ENCODE results near the gene ZNF423. TPM values are rescaled to one million over a fixed set of nuclear protein-coding genes. Genes with fewer than 3 reads are reported as not detected.

The ZNF423 gene
- polyA plus RNA-seq, 10 donors = 23.2 to 28.8 (median 26.3) TPM

DNA sequence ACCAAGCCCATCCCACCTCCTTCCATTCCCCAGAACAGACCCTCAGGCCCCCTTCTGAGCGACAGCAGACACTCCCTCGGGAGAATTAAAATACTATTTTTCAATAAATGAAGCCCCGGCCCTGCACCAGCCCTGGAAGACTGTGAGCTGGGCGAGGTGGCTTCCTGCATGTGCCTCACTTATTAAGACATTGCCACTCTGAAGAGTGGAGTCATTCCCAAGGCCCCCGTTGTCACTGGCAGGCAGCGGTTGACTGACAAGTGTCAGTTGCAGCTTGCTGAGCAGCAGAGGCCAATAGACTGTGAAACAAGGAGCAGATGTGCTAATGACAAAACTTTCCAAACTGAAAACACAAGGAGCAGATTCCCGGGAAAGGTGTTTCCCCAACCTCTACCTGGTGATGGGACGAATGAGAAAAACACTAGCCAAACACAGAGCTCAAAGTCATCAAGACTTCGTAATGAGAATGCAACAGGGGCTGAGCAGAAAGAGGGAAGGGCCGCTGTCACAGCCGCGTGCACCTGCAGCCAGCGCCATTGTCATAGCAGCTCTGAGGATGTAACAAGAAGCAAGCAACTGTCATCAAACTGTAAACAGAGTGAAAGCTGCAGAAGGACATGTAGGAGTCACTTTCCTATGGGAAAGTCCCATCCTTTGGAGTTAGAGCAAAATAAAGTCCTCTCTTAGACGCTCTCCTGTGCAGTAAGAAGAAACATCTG is 250.2 kb downstream of the ZNF423 start:
- no peak for DNase-seq

DNA sequence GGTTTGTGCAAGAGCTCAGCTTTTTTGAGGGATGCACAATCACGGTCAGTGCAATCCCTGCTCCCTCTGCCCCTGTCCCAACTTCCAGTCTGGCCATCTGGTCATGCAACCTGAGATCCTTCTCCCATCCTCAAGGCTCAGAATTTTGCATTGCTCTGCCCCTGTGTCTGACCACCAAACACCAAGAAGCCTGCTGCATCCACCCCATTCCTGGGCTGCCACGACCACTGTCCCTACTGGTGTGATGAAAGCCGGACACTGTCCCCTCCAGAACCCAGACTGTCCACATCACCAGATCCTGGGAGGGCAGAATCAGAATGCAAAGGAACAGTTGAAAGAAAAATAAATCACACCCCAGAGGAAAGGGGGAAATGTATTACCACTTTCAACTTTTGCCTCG is 251.3 kb downstream of the ZNF423 start:
- DNase-seq = no peak

DNA sequence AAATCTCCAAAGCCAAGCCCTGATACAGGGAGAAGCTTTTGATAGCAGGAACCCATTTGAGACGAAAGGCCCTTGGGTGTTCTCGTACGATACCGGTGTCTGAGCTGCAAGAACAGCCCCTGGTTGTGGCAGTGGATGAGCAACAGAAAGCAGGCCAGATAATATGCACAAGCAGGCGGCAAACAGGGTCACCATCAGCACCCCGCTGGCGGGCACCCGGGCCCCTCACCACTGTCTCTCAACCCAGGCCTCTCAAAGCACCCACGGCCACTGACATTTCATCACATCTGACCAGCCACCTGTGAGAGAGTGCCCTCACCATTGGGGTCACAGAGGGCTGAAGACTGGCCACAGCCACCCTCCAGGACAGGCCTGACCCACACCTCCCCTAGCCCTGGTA is 252.0 kb downstream of the ZNF423 start:
- no peak for DNase-seq

DNA sequence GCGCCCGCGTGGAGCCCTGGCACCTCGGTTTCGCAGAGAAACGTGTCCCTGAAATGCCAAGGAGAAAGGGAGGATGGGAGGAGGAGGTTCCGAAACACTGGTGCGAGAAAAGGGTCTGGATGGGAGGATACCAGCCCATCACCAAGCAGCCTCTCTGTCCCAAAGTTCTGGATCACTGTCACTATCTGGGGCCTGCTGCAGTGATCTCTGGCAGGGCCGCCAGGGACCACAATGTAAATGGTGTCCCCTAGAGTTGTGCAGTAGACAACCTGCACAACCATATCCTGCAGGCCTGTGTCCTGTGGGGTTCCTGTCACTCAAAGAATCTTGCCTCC is 253.0 kb downstream of the ZNF423 start:
- no peak for DNase-seq

DNA sequence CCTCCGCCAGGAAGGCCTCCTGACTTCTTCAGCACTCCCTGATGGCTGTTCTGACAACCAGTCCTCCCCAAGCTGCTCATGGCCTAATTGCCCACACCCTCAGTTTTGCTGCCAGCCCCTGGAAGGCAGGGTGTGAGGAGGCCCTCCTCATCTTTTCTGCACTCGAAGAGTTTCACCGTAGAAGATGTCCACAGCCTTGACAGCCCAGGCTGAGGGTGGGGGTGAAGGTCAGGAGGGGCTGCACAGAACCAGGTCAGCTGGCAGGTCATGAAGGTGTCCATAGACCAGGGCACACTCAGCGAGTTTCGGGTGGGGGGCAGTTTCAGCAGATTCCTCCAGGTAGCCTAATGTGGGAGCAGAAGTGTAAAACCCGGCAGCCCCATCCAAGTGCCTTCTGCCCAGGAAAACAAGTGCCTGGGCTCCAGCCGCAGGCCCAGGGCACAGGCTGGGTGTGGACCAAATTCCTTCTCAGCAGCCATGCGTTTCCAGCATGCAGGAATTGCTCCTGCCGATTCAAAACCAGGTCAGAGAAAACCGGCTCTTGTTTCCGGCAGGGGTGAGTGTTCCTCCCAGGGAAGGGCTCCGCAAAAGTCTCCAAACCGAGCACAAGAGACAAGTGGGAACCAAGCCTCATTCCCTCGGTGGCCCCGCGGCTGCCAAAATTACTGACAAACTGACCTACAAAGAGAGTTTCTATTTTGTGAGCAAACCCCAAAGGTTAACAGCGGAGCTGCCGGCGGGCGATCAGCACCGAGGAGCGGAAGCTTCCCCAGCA is 253.5 kb downstream of the ZNF423 start:
- no peak for DNase-seq

DNA sequence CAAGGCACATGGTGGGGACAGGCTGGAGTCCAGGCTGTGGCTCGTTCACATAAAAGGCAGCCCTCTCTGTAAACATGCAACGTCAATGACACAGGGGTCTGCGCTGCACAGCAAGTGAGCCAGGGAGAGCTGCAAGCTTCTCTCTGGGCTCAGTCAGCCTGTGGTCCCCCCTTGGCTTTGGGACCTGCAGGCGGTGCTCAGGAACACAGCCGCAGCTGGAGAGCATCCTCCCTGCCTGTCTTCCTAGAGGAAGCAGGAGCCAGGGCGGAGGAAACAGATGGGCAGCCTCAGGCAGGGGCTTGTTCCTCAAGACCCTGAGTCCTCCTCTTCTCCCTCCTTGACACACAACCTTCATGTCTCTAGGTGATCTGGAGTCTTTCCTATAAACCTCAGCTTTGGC is 254.3 kb downstream of the ZNF423 start:
- DNase-seq = no peak

DNA sequence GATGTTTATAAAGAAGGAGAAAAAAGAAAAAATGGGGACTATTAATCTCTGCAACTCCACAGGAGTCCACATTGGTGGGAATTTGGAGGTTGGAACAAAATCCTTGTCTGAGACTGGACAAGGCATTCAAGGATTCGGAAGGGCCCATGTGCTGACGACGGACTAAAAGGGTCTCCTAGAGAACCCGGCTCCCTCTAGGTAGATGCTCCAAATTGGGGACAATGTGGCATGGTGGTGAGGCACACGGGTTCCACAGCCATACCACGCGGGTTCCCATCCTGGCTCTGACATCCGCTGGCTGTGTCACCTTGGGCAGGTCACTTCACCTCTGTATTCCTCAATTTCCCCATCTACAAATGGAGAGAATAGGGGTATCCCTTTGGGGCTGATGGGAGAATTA is 254.9 kb downstream of the ZNF423 start:
- DNase-seq = no peak

DNA sequence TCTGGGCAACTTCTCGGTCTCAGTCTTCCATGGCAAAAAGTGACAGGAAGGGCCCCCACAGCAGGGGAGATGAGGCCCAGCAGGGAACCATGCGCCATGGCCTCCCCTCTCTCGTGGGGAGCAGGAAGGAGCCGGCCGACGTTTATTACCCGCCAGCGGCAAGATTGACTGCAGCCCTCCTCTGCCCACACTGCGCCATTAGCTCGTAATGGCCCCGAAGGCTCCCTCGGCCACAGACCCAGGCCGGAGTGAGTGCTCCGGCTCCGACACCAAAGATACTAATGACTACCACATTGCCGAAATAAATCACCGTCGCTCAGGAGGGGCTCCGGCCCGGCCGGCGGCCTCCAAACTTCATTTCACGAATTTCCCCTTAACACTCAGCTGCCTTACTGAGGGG is 255.4 kb downstream of the ZNF423 start:
- DNase-seq = no peak

DNA sequence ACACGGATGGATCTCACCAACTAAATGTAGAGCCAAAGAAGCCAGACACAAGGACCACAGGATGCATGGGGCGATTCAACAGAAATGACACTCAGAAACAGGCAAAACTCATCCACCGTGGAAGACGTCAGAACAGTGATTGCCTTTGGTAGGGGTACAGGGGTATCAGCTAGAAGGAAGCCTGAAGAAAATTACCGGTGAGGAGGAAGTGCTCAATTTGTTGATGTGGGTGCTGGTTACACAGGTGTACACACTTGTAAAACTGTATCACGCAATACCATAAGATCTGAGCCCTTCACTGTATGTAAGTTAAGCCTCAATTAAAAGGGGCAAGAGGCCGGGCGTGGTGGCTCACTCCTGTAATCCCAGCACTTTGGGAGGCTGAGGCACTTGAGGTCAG is 256.2 kb downstream of the ZNF423 start:
- no peak for DNase-seq

DNA sequence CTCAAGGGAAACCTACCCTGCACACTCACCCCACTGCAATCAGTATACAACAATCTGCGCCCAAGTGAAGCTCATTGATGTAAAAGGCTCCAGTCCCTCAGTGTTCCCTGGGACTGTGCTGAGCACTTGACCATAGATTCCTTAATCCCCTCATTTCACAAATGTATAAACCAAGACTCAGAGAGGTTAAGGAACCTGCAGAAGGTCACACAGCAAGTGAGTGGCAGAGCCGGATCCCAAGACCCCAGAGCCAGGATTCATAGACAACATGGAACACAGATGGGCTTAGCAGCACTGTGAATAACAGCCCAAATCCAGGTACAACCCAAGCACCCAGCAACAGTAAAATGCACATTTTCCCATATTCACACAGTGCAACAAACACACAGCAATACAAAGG is 256.6 kb downstream of the ZNF423 start:
- DNase-seq = no peak

DNA sequence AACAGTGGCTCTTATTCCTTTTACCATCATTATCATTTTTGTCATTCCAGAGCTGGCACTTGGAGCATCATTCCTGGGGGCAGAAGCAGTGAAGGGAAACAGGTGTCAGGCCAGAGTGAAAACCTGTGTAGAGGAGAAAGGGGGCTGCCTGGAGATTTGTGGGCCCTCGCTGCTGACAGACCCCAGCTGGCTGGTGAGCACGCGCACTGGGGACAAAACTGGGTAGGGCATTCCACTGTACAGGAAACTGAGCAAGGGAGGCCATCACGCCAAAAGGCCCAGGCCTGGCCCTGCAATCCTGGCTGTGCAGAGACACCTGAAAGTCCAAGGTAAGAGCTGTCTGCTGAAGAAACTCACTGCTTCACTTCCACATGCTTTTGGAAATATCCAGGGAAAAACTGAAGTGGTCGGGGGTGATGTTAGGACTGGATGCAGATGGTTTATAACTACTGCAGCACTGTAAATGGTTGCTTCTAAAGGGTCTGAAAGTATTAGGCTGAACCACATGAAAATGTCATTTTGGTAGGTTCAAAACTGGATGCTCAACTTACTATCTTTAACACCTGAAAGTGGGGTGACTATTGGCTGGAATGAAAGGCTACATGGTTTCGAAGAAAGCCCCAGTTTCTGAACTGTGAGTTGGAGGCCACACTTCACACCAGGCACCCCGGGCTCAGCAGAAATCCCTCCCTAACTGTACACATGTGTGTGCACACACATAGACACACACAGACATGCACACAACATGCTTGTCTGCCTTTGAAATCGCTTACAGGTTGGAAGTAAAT is 257.3 kb downstream of the ZNF423 start:
- DNase-seq = no peak

DNA sequence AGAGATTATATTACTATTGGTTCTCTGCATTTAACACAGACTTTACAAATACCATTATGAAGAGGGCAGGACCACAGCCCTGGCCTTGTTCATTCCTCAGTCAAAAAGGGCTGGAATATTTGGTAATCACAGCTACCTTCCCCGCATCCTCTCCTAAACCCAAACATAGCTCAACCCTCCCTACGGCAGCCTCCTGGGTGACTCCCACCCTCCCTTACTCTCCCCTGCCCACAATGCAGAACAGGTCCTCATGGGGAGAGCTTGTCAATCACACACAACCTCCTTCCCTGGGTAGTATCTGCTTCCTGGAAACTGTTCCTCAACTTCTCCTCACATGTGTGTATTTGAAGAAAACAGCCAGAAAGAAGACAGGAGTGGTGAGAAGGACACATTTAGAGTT is 258.1 kb downstream of the ZNF423 start:
- DNase-seq = no peak

DNA sequence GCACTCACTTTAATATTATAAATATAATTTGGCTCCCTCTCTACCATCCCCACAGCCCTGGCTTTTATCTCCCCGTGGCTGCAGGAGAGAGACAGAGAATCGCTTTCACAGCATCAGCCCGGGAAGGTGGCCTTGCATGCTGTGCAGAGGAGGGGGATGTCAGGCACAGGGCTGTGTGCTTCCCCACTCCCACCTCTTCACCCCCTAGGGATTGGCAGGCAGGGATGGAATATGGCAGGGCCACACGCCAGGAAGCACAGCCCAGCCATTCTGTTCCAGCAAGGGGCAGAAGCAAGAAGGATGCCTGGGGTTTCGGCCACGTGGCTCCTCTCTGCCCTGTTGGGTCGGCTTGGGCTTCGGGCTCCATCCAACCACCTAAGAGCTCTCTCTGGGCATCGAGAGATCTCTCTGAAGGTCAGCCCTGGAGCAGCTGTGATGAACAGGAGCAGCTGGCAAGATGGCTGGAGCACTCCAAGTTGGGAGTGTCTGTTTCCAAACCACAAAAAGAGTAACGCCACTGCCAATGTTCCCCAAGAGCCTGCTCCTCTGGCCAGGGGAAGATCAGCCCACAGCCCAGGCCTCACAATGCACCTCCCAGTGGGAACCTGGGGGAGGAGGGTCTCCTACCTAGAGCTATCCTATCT is 259.1 kb downstream of the ZNF423 start:
- peak in 2 of 3 donors; percentile 55 to 74 for DNase-seq

DNA sequence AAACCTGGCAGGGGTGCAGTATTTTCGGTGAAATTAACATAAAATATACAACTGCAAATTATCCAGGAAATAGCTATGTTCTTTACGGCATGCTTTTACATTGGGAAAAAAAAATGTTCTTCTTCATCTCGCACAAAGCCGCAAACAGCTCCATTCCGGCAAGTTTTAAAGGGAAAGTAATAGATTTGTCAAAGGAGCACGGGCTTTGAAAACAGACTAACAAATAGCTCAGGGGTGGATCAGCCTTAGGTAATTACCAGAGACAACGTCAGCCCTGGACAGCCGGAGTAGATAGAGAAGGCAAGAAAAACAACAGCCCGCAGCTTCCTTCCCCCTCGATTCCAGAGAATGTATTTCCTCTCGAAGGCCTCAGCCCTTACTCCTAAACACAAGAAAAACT is 259.8 kb downstream of the ZNF423 start:
- DNase-seq = peak in 1 of 3 donors; percentile 77

DNA sequence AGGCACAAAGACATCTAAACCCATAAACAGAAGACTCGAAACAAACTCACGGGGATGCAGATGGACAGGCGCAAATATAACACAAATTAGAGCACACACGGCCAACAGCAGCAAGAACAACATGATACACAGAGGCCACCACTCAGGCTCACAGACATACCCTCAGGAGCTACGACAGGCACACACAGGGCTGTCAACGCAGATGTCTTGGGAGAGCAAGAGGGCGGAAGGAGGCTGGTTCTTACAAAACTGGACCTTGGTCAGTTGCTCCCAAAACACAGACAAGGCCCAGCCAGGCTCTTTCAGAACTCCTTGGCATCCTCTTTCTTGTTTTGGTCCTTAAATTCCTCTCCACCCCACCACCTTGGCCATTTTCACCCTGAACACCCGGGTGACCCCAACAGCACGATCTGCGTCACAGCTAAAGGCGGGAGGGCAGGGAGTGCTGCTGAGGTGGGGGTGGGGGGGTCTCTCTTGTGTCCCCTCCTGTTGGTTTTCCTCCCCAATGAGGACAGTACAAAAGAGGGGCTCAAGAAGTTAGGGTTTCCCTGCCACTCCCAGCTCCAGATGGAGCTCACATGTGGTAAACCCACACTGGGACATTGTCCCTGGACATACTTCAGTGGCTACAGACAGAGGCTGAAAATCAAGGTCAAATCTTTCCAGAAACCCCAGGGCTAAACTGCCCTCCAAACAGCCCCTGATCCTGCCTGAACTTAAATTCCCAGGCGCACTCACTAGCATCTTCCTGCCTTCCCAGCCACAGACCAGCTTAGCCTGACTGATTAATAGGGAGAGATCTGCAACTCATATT is 261.0 kb downstream of the ZNF423 start:
- DNase-seq = no peak

DNA sequence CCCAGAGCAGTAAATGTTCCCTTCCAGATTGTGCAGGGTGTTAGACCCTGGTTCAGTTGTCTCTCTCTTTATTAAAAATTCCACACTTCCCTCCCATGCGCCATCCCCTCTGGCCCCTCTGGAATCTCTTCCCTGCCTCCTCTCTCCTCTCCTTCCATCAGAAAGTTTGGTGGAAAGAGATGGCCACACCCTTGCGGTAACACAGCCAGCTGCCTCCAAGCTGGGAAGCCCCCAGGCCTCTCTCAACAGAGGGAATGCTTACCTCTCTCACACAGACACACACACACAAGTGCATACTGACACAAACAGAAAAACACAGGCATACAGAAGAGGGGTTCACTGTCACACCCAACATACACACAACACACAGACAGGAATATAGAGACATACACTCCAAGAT is 261.8 kb downstream of the ZNF423 start:
- peak in 1 of 3 donors; percentile 55 for DNase-seq

DNA sequence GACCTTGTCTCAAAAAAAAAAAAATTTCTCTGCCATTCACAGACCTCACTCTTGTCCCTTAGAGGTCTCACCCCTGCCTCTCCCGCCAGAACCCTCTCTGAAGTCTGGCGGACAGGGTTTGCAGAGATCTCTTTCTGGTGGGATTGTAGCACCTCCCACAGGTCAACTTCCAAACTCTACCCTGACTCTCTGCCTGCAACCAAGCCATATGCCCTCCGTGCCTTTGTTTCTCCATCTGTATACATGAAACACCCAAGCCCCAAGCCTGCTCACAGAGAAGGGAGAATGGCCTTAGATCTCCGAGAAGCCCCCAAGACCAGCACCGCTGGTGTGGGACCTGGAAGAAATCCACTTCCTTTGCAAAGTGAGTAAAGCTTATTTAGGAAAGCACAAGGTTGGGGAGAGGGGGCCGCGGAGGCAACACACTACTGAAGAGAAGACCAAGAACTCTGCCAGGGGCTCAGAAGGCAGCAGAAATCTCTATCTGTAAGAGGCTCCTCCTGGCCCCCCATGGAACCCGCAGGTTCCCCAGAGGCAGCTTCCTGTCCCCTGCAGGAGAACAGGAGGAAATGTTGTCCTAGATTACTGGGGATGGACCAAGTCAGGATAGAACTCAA is 262.4 kb downstream of the ZNF423 start:
- DNase-seq = no peak

DNA sequence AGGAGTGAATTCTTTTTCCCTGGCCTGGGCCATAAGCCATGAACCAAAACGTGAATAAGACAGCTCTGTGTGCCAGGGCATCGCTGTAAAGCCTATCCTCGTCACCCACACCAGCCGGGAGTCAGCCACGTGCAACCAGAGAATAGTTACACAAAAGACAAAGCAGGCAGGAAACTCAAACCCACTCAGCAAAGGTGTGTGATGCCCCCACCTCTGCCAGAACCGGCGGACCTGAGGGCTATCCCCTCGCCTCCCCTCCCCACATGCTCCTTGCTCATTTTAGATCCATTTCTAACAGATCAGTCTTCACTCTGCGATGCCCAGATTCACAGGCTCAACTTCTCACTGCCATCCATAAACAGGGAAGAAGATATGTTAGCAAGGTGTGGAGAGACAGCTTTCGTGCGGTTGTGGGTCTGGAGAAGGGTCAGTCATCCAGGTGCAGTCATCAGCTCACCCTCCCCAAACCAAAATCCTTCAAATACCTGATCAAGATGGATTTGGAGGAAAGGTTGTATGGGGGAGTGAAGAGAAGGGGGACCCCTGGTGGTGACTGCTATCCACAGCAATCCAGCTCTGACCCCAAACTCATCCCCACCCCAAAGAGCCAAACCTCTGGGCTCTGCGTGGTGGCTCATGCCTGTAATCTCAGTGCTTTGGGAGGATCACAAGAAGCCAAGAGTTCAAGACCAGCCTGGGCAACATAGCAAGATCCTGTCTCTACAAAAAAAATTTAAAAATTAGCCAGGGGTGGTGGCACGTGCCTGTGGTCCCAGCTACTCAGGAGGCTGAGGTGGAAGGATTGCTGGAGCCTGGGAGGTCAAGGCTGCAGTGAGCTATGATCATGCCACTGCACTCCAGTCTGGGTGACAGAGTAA is 263.1 kb downstream of the ZNF423 start:
- DNase-seq = peak in 2 of 3 donors; percentile 47 to 61

DNA sequence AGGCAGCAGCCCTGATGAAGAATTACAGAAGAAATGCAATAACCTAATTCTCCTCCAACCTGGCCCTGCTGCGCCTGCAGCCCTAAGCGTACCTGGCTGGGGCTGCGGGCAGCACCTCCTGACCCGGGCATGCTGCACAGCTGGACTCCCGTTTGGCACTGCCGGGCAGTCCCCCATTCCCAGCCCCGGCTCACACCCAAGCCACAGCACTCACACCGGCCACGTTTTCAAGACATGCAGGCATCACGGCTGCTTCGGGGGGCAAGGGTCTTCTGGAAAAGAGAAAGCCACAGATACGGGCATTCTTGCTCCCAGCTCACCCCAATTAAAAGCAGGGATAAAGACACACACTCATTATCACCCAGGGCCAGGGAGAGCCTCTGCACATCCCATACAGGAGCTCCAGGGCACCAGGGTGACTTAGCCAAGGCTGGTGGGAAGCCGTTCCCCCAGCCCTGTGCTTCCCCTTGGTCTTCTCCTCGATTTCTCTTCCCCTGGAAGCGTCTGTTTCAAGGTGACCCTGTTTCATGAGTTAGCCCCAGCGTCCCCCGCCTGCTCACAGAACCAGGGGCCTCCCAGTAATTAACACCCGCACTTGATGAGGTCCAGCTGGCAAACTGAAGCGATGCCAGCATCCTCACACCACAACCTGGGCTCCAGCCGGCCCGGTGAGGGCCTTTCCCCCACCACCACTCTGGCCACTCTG is 265.6 kb downstream of the ZNF423 start:
- DNase-seq = no peak
